ENCODE results near the gene RNU1-2. TPM values are rescaled to one million over a fixed set of nuclear protein-coding genes. Genes with fewer than 3 reads are reported as not detected.
"Not testable (repeated sequence)": the region's sequence is repeated elsewhere in the genome, so short reads cannot be mapped to it uniquely, and the experiment has no call there.

RNU1-2 gene
- total and polyA plus RNA-seq, 2 of the 4 experiments (the other 2 are of a cell fraction), result under 0.01 TPM; not detected in 1

DNA sequence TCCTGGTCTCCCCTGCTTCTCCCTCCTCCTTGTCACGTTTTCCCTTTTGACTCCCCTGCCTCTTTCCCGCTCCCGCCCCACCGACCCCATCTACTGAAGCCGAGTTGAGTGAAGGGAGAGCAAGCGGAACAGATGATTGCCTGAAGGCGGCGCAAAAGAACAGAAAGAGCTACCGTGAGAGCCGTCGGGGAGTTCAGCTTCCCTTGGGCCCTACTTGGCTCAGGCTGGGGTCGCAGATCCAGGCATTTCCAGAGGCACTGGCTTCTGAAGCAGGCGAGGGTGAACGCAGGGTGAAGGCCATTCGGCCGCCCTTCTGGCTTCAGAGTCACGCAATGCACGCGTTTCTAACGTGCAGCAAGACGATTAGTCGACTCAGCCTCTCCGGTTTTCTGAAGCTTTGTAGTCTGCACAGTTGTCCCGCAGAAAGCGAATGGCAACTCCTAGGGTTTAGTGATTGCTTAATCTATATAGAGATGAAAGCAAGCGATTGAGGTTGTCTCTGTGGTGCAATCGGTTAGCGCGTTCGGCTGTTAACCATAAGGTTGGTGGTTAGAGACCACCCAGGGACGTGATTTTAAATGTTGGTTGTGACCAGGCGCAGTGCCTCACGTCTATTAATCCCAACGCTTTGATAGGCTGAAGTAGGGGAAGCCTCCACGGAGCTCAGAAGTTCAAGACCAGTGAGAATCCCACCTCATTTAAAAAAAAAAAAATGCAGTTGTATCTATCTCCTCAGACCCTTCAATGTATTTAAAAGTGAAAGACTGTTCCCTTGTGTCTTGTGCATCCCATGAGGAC lies 20.6 kb upstream of the RNU1-2 start:
- H3K9me3 ChIP-seq (ENCODE audit: control insufficient read depth, insufficient read depth, low read length); H2AFZ ChIP-seq (replicated peaks; ENCODE audit: low read length, poor library complexity); H3K36me3 ChIP-seq (ENCODE audit: control insufficient read depth, insufficient read depth, low read length); dilution Hi-C loops (cut with HindIII; ENCODE audit: low sequenced_read_pairs, unreplicated experiment); H4K8ac ChIP-seq (ENCODE audit: low read depth in 2 of 2, low read length in 2 of 2); H2BK5ac ChIP-seq (ENCODE audit: low read depth, low read length, poor library complexity, severe bottlenecking); H3K4me1 ChIP-seq (ENCODE audit: control insufficient read depth, insufficient read depth, low read length); POLR2A ChIA-PET (ENCODE audit: unreplicated experiment); H3K18ac ChIP-seq (ENCODE audit: low read depth, low read length); H4K91ac ChIP-seq (ENCODE audit: insufficient read depth, low read depth, low read length); CTCF ChIA-PET; BruUV-seq (replicated peaks); H3K23ac ChIP-seq (ENCODE audit: low read depth, low read length); H4K5ac ChIP-seq (ENCODE audit: low read depth, low read length); H2AK9ac ChIP-seq (replicated peaks; ENCODE audit: low read depth, low read length, poor library complexity); H2BK120ac ChIP-seq (ENCODE audit: low read depth, low read length); H3K27ac ChIP-seq (ENCODE audit: insufficient read depth, low read length); H3K14ac ChIP-seq (replicated peaks; ENCODE audit: low read depth, low read length); ATAC-seq (ENCODE audit: low read depth); H2BK15ac ChIP-seq (ENCODE audit: low read depth, low read length); H3K4ac ChIP-seq (ENCODE audit: low read depth, low read length); H3K4me3 ChIP-seq (ENCODE audit: insufficient read depth, low read depth, low read length); DNase-seq; H2AK5ac ChIP-seq (ENCODE audit: low read depth, low read length); H3K56ac ChIP-seq (ENCODE audit: extremely low read depth, insufficient read depth, low read length); H3K79me1 ChIP-seq (ENCODE audit: low read depth in 1 of 2, low read length in 2 of 2); H2BK20ac ChIP-seq (ENCODE audit: low read depth, low read length); intact Hi-C loops (cut with micrococcal nuclease); in situ Hi-C loops (cut with MboI; ENCODE audit: low sequenced_read_pairs); H3K9me1 ChIP-seq (ENCODE audit: insufficient read depth, low read length); H4K20me1 ChIP-seq (ENCODE audit: insufficient read depth, low read length); H3K4me2 ChIP-seq (ENCODE audit: low read depth, low read length); H3K9ac ChIP-seq (ENCODE audit: low read depth, low read length): not testable (repeated sequence)
- H3K27me3 ChIP-seq (ENCODE audit: control insufficient read depth, insufficient read depth, low read length), result peaks cover 35% of the 10 kb centered on the region
- WGBS, 2 experiments (ENCODE audit: extremely low coverage in 2 of 2, insufficient read length in 1 of 2), result 27% methylated on average over 3 of the region's 35 CpGs; no CpG with 5 or more reads in 1 of the 2 experiments
- peak; percentile 27; the same call in 1 of the 2 replicates for TF ChIP-seq CEBPB (IDR thresholded peaks at IDR 0.05; ENCODE audit: low read depth, low read length)

DNA sequence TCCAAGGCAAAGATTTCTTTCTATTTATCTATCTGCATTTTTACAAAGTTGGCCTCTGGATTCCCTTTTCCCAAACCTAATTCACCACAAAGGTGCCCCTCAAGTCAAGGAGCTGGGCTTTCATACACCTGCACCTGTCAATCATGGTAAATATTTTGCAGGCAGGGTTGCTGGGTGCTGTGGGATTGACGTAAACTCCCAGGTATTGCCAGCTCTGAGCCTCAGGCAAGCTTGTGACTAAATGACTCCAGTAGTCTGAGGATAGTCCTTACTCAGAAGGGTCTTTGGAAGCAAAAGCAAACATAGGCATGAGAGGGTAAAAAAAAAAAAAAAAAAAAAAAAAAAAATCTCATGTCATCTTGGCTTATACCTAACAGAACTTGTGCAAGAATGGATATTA lies 14.0 kb upstream of the RNU1-2 start:
- CTCF ChIA-PET; H2BK15ac ChIP-seq (ENCODE audit: low read depth, low read length); H3K4me3 ChIP-seq (ENCODE audit: insufficient read depth, low read depth, low read length); DNase-seq; H3K56ac ChIP-seq (ENCODE audit: extremely low read depth, insufficient read depth, low read length); dilution Hi-C loops (cut with HindIII; ENCODE audit: low sequenced_read_pairs, unreplicated experiment); H3K14ac ChIP-seq (replicated peaks; ENCODE audit: low read depth, low read length); H2BK5ac ChIP-seq (ENCODE audit: low read depth, low read length, poor library complexity, severe bottlenecking); H2AK9ac ChIP-seq (replicated peaks; ENCODE audit: low read depth, low read length, poor library complexity); H4K91ac ChIP-seq (ENCODE audit: insufficient read depth, low read depth, low read length); H3K27ac ChIP-seq (ENCODE audit: insufficient read depth, low read length); H4K20me1 ChIP-seq (ENCODE audit: insufficient read depth, low read length); H2BK20ac ChIP-seq (ENCODE audit: low read depth, low read length); ATAC-seq (ENCODE audit: low read depth); H3K9me1 ChIP-seq (ENCODE audit: insufficient read depth, low read length); H3K4me2 ChIP-seq (ENCODE audit: low read depth, low read length); H3K18ac ChIP-seq (ENCODE audit: low read depth, low read length); H4K5ac ChIP-seq (ENCODE audit: low read depth, low read length); H3K79me1 ChIP-seq (ENCODE audit: low read depth in 1 of 2, low read length in 2 of 2); H3K9ac ChIP-seq (ENCODE audit: low read depth, low read length); BruUV-seq (replicated peaks); intact Hi-C loops (cut with micrococcal nuclease); H2AK5ac ChIP-seq (ENCODE audit: low read depth, low read length); H2BK120ac ChIP-seq (ENCODE audit: low read depth, low read length); H3K4me1 ChIP-seq (ENCODE audit: control insufficient read depth, insufficient read depth, low read length); POLR2A ChIA-PET (ENCODE audit: unreplicated experiment); in situ Hi-C loops (cut with MboI; ENCODE audit: low sequenced_read_pairs); H3K36me3 ChIP-seq (ENCODE audit: control insufficient read depth, insufficient read depth, low read length); H4K8ac ChIP-seq (ENCODE audit: low read depth in 2 of 2, low read length in 2 of 2); H3K9me3 ChIP-seq (ENCODE audit: control insufficient read depth, insufficient read depth, low read length); H3K4ac ChIP-seq (ENCODE audit: low read depth, low read length); H2AFZ ChIP-seq (replicated peaks; ENCODE audit: low read length, poor library complexity); H3K23ac ChIP-seq (ENCODE audit: low read depth, low read length): not testable (repeated sequence)
- no CpG with 5 or more reads among the region's 1 CpG for WGBS, 2 experiments (ENCODE audit: extremely low coverage in 2 of 2, insufficient read length in 1 of 2)
- H3K27me3 ChIP-seq (ENCODE audit: control insufficient read depth, insufficient read depth, low read length), result peaks cover 47% of the 10 kb centered on the region
